IPS-20b (cell line): Measurements from ENCODE around the gene GULP1.

Experiments
- H3K27ac ChIP-seq: one replicate; pipeline ENCODE4 v1.5.1; 2013; ENCODE audit warnings: low read length
- H3K27me3 ChIP-seq: 2 replicates; pipeline ENCODE4 v1.6.1; 2013; ENCODE audit warnings: mild to moderate bottlenecking, low read length, inconsistent platforms; ENCODE audit not compliant: insufficient read depth
- H3K36me3 ChIP-seq: 2 replicates; pipeline ENCODE4 v1.6.1; 2013; ENCODE audit warnings: low read depth, mild to moderate bottlenecking, inconsistent platforms, low read length, moderate library complexity; ENCODE audit not compliant: insufficient read depth
- H3K4me1 ChIP-seq: 2 replicates; pipeline ENCODE4 v1.6.1; 2013; ENCODE audit warnings: mild to moderate bottlenecking, control low read depth, inconsistent platforms, low read length, moderate library complexity; ENCODE audit not compliant: insufficient read depth
- H3K4me3 ChIP-seq: 2 replicates; pipeline ENCODE4 v1.5.1; 2013; ENCODE audit warnings: mild to moderate bottlenecking, low read length, inconsistent platforms
- H3K9ac ChIP-seq: 2 replicates; pipeline ENCODE4 v1.6.1; 2013; ENCODE audit warnings: low read depth, mild to moderate bottlenecking, inconsistent platforms, low read length, moderate library complexity
- H3K9me3 ChIP-seq: 2 replicates; pipeline ENCODE4 v1.6.1; 2013; ENCODE audit warnings: mild to moderate bottlenecking, low read depth, low read length, inconsistent platforms; ENCODE audit not compliant: insufficient read depth

The GULP1 gene

GRCh38 chr2:188291617-188292347, at the start of gene GULP1:
Gene GULP1 (plus strand): TSS chr2:188291874. CDS start chr2:188477703, 185,829 bp downstream.
- H3K9me3 ChIP-seq, result no peaks in the 10 kb centered on the region
- H3K4me3 ChIP-seq, result peak within 1 kb of the TSS; percentile 87
- H3K36me3 ChIP-seq, result no peaks in the 10 kb centered on the region
- peaks cover 22% of the 10 kb centered on the region; the same call in 1 of the 2 replicates for H3K4me1 ChIP-seq
- peak within 1 kb of the TSS; percentile 99 for H3K9ac ChIP-seq
- peak within 1 kb of the TSS; percentile 70 for H3K27ac ChIP-seq
- H3K27me3 ChIP-seq, result no peaks in the 10 kb centered on the region

DNA sequence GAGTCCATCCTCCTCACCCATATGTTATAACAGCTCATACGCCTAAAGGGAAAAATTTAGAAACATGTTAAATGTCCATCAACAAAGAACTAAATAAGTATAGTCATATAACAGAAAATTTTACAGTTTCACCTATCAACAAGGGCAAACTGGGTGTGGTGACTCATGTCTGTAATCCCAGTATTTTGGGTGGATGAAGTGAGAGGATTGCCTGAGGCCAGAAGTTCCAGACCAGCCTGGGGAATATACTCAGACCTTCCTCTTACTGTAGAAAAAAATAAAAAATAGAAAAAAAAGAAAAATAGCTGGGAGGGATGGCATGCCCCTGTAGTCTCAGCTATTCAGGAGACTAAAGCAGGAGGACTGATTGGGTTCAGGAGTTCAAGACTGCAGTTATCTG, 48.3 kb upstream of the GULP1 start:
- no peak overlapping the region for H3K4me3 ChIP-seq
- no peaks in the 10 kb centered on the region for H3K27me3 ChIP-seq
- no peak overlapping the region for H3K27ac ChIP-seq
- H3K36me3 ChIP-seq, result no peaks in the 10 kb centered on the region
- H3K4me1 ChIP-seq, result peaks cover 3% of the 10 kb centered on the region; the same call in 1 of the 2 replicates
- no peak overlapping the region for H3K9ac ChIP-seq
- peaks cover 10% of the 10 kb centered on the region; the same call in 1 of the 2 replicates for H3K9me3 ChIP-seq

- H3K27me3 ChIP-seq, result no peaks in the 10 kb centered on the region
- H3K9ac ChIP-seq, result no peak overlapping the region
- peaks cover 2% of the 10 kb centered on the region; the same call in 1 of the 2 replicates for H3K9me3 ChIP-seq
- H3K4me1 ChIP-seq, result peaks cover 3% of the 10 kb centered on the region; the same call in 1 of the 2 replicates
- no peak overlapping the region for H3K4me3 ChIP-seq
- H3K27ac ChIP-seq, result no peak overlapping the region
- H3K36me3 ChIP-seq, result no peaks in the 10 kb centered on the region
Observed at GRCh38 chr2:188244383-188244782, 47.3 kb upstream of the GULP1 start.

DNA sequence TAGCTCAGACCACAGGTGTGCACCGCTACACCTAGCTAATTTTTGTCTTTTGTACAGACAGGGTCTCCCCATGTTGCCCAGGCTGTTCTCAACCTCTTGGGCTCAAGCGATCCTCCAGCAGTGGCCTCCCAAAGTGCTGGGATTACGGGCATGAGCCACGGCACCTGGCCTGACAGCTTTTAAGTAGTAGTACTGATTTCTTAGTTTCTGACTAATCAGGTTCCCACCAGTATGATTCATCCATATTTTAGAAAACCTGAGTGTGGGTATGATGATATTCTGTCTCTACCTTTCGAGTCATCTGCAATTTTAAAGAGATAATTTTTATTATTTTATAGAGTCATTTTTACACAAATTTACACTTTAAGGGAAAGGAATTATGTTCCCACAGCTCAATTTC, 46.4 kb upstream of the GULP1 start:
- H3K9ac ChIP-seq, result no peak overlapping the region
- no peak overlapping the region for H3K4me3 ChIP-seq
- no peaks in the 10 kb centered on the region for H3K9me3 ChIP-seq
- no peaks in the 10 kb centered on the region for H3K36me3 ChIP-seq
- H3K27ac ChIP-seq, result no peak overlapping the region
- H3K27me3 ChIP-seq, result no peaks in the 10 kb centered on the region
- H3K4me1 ChIP-seq, result peaks cover 3% of the 10 kb centered on the region; the same call in 1 of the 2 replicates

DNA sequence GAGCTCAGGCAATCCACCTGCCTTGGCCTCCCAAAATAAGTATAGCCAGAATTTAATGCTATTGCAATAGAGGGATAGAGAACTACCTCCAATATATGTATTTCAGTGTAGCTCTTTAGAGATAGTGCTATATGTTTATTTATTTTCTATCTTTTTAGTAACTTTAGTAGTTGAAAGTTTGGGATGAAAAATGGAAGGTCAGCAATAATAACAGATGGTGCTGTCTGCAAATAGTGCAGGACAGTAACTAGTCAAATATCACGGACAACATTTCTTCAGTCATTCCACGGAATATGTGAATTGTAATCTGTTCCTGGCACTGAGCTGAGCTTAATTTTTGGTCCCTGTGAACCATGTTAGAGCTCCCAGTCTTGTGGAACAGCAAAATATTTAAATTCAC, 43.2 kb upstream of the GULP1 start:
- no peak overlapping the region for H3K27ac ChIP-seq
- H3K27me3 ChIP-seq, result no peaks in the 10 kb centered on the region
- H3K9me3 ChIP-seq, result no peaks in the 10 kb centered on the region
- H3K4me1 ChIP-seq, result peaks cover 6% of the 10 kb centered on the region; the same call in 1 of the 2 replicates
- no peaks in the 10 kb centered on the region for H3K36me3 ChIP-seq
- no peak overlapping the region for H3K9ac ChIP-seq
- H3K4me3 ChIP-seq, result no peak overlapping the region

DNA sequence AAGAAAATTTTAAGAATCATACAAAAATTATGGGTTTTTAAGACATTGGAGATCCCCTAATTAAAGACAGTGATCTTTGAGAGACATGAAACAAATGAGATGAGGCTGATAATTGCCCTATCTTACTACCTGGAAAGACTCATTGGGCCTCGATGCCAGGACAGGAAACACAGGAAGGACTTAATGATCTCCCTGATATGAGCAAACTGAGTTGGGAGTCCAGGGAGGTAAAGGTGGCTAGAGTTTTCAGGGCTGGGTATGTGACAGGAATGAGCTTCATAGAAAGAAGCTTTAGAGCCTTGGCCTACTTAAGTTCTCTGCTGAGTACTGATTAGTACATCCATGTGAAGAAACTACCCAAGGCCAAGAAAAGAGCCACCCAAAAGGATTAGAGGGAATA, 40.6 kb upstream of the GULP1 start:
- H3K9me3 ChIP-seq, result no peaks in the 10 kb centered on the region

GRCh38 chr2:188256420-188256819, 35.3 kb upstream of the GULP1 start:
- Histone ChIP-seq H3K9me3 (no peaks in the 10 kb centered on the region), H3K9ac (no peak overlapping the region), H3K27ac (no peak overlapping the region), H3K4me1 (no peaks in the 10 kb centered on the region), H3K27me3 (no peaks in the 10 kb centered on the region), H3K36me3 (no peaks in the 10 kb centered on the region), H3K4me3 (no peak overlapping the region)

More for the DNA sequence above, 40.6 kb upstream of the GULP1 start:
- Histone ChIP-seq H3K4me3 (no peak overlapping the region), H3K4me1 (peaks cover 3% of the 10 kb centered on the region; the same call in 1 of the 2 replicates), H3K27ac (no peak overlapping the region), H3K27me3 (no peaks in the 10 kb centered on the region), H3K36me3 (no peaks in the 10 kb centered on the region), H3K9ac (no peak overlapping the region)

GRCh38 chr2:188265315-188265714, 26.4 kb upstream of the GULP1 start:
- H3K9ac ChIP-seq, result no peak overlapping the region
- H3K4me1 ChIP-seq, result no peaks in the 10 kb centered on the region
- no peaks in the 10 kb centered on the region for H3K36me3 ChIP-seq
- H3K27me3 ChIP-seq, result no peaks in the 10 kb centered on the region
- peaks cover 8% of the 10 kb centered on the region; the same call in 1 of the 2 replicates for H3K9me3 ChIP-seq
- H3K4me3 ChIP-seq, result no peak overlapping the region
- no peak overlapping the region for H3K27ac ChIP-seq

DNA sequence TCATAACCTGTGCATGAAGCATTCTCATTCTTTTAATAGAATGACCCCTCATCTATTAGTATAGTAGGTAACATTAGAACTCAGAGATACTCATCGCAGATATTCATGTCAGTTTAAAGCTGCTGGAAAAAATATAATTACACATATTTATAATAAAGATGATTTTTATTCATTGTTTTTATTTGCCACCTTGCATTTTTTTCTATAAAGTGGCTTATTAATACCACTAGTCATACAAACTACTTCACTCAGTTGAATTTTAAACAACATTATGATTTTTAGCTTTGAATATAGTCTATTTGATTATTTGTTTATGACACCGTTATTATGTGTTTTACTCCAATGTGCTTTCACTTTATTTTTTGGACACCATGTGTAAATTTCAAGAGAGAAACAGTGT, 23.9 kb upstream of the GULP1 start:
- Histone ChIP-seq H3K4me1 (no peaks in the 10 kb centered on the region), H3K36me3 (no peaks in the 10 kb centered on the region), H3K9ac (no peak overlapping the region), H3K4me3 (no peak overlapping the region), H3K9me3 (peaks cover 8% of the 10 kb centered on the region; the same call in 1 of the 2 replicates), H3K27ac (no peak overlapping the region), H3K27me3 (no peaks in the 10 kb centered on the region)

DNA sequence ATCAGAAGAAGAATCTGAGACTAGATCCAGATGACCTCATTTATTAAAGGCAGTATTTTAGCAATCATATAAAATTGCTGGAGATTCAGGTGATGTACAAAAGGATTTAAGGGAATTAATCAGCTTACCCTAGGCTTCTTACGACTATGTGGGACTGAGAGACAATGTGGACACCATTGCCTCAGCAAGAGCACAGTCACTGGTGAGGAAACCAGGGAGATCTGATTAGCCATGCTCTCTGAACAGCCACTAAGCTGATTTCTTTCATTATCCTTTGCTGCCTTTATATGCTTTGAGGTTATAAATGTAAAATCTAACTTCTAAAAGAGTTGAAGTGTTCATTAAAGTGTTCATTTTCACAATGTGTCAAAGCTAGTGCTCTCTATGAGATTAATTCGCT, 22.7 kb upstream of the GULP1 start:
- no peaks in the 10 kb centered on the region for H3K36me3 ChIP-seq
- H3K9ac ChIP-seq, result no peak overlapping the region
- H3K4me3 ChIP-seq, result no peak overlapping the region
- peaks cover 8% of the 10 kb centered on the region; the same call in 1 of the 2 replicates for H3K9me3 ChIP-seq
- no peak overlapping the region for H3K27ac ChIP-seq
- H3K27me3 ChIP-seq, result no peaks in the 10 kb centered on the region
- H3K4me1 ChIP-seq, result peaks cover under 1% of the 10 kb centered on the region; the same call in 1 of the 2 replicates

DNA sequence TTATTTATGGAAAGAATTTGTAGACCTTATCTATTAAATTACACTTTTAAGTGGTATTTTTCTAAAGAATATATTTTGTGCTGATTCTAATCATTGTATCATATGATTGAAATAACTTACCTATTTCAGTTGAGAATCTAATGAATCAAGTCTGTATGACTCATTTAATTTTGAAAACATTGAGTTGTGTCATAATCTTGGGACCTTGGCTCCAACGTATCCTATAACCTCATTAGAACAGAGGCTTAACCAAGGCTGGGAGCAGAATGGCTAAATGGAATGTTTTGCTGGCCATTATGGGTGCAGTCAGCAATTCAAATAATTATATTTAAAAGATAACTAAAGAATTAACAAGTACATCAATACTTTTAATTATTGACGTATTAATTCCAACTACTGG, 19.6 kb upstream of the GULP1 start:
- Histone ChIP-seq H3K4me1 (peaks cover 22% of the 10 kb centered on the region), H3K4me3 (no peak overlapping the region), H3K9me3 (peaks cover 8% of the 10 kb centered on the region; the same call in 1 of the 2 replicates), H3K36me3 (no peaks in the 10 kb centered on the region), H3K9ac (no peak overlapping the region), H3K27me3 (no peaks in the 10 kb centered on the region), H3K27ac (no peak overlapping the region)

DNA sequence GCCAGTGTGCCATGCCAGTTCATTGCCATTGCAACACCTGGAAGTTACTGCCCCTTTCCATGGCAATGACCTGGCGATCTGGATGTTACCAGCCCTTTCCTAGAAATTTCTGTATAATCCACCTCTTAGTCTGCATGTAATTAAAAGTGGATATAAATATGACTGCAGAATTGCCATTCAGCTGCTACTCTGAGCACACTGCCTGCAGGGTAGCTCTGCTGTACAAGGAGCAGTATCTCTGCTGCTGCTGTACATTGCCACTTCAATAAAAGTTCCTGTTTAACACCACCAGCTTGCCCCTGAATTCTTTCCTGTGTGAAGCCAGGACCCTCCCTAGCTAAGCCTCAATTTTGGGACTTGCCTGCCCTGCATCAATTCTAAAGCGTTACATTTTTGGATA, 17.4 kb upstream of the GULP1 start:
- Histone ChIP-seq H3K4me1 (peaks cover 36% of the 10 kb centered on the region), H3K27ac (no peak overlapping the region), H3K27me3 (no peaks in the 10 kb centered on the region), H3K4me3 (no peak overlapping the region), H3K9me3 (peaks cover 8% of the 10 kb centered on the region; the same call in 1 of the 2 replicates), H3K9ac (no peak overlapping the region), H3K36me3 (no peaks in the 10 kb centered on the region)
